Hepatocyte (in vitro differentiated cells): ENCODE data around the gene AHNAK. TPM values are rescaled to one million over a fixed set of nuclear protein-coding genes. Genes with fewer than 3 reads are reported as not detected.

Experiments used
- DNase-seq: peaks from one replicate; pipeline ENCODE4 v3.0.0-alpha.2; 2016; ENCODE audit warnings: low spot score
- H2AFZ ChIP-seq: fragments of 200-600 bp; sonication (generic); 2 replicates; pipeline ENCODE4 v1.6.0; 2016; ENCODE audit warnings: antibody characterized with exemption, mild to moderate bottlenecking
- H3K27ac ChIP-seq: fragments of 200-600 bp; sonication (generic); 2 replicates; pipeline ENCODE4 v1.5.1; 2016; ENCODE audit warnings: mild to moderate bottlenecking
- H3K27me3 ChIP-seq: fragments of 200-600 bp; sonication (generic); 2 replicates; pipeline ENCODE4 v1.6.1; 2016
- H3K36me3 ChIP-seq: fragments of 200-600 bp; sonication (generic); replicated peaks from 2 replicates; pipeline ENCODE4 v1.5.1; 2016; ENCODE audit warnings: low read depth; ENCODE audit not compliant: insufficient read depth
- H3K4me1 ChIP-seq: fragments of 200-600 bp; sonication (generic); 2 replicates; pipeline ENCODE4 v1.5.1; 2016; ENCODE audit warnings: mild to moderate bottlenecking, moderate library complexity; ENCODE audit not compliant: insufficient read depth
- H3K4me2 ChIP-seq: fragments of 200-600 bp; sonication (generic); 2 replicates; pipeline ENCODE4 v1.6.0; 2016
- H3K4me3 ChIP-seq: fragments of 200-600 bp; sonication (generic); 2 replicates; pipeline ENCODE4 v1.5.1; 2016; ENCODE audit warnings: mild to moderate bottlenecking
- H3K79me2 ChIP-seq: fragments of 200-600 bp; sonication (generic); 2 replicates; pipeline ENCODE4 v1.6.0; 2017; ENCODE audit warnings: mild to moderate bottlenecking
- H3K9me2 ChIP-seq: fragments of 200-600 bp; sonication (generic); replicated peaks from 2 replicates; pipeline ENCODE4 v1.6.0; 2017; ENCODE audit warnings: mild to moderate bottlenecking; ENCODE audit not compliant: insufficient read depth
- H3K9me3 ChIP-seq: fragments of 200-600 bp; sonication (generic); 2 replicates; pipeline ENCODE4 v1.5.1; 2016; ENCODE audit warnings: low read depth, mild to moderate bottlenecking
- H4K20me1 ChIP-seq: fragments of 200-600 bp; sonication (generic); 2 replicates; pipeline ENCODE4 v1.6.0; 2016; ENCODE audit warnings: mild to moderate bottlenecking; ENCODE audit not compliant: insufficient read depth, poor library complexity, severe bottlenecking
- EZH2 ChIP-seq: fragments of 200-600 bp; sonication (generic); IDR thresholded peaks from 2 replicates; pipeline ENCODE4 v1.6.1; 2016; ENCODE audit warnings: antibody characterized with exemption, mild to moderate bottlenecking, borderline replicate concordance
- EZH2phosphoT487 ChIP-seq: fragments of 200-600 bp; sonication (generic); IDR thresholded peaks from one replicate; pipeline ENCODE4 v1.6.1; 2018; ENCODE audit warnings: antibody characterized with exemption, mild to moderate bottlenecking, low read depth, moderate library complexity; ENCODE audit not compliant: unreplicated experiment, severe bottlenecking
- WGBS: methylation state at CpG from one replicate; pipeline ENCODE4 v1.1.6; 2016; ENCODE audit warnings: low lambda C conversion rate; ENCODE audit errors: missing lambda C conversion rate; 5-methylcytosine and 5-hydroxymethylcytosine counted together
- polyA plus RNA-seq: library from polyadenylated mRNA; unstranded; fragments of >200 nt; fragmentation: Nextera tagmentation; extraction: Ambion mirVana; gene quantifications from 2 replicates; pipeline ENCODE4 v1.2.1, GENCODE V29; 2016
- total RNA-seq: library from RNA; depleted of rRNA; stranded (reverse); fragments of >200 nt; gene quantifications from 2 replicates; pipeline ENCODE4 v1.2.3, GENCODE V29; 2014
- TF ChIP-seq, protein P1 (sequence below): fragments of 200-600 bp; sonication (generic); IDR thresholded peaks from 2 replicates; pipeline ENCODE4 v1.5.1; 2016; ENCODE audit warnings: antibody characterized with exemption, mild to moderate bottlenecking; ENCODE audit not compliant: poor library complexity

Gene AHNAK
- total and polyA plus RNA-seq, 2 experiments from 2014 or later, result 47.6 to 237 TPM

DNA sequence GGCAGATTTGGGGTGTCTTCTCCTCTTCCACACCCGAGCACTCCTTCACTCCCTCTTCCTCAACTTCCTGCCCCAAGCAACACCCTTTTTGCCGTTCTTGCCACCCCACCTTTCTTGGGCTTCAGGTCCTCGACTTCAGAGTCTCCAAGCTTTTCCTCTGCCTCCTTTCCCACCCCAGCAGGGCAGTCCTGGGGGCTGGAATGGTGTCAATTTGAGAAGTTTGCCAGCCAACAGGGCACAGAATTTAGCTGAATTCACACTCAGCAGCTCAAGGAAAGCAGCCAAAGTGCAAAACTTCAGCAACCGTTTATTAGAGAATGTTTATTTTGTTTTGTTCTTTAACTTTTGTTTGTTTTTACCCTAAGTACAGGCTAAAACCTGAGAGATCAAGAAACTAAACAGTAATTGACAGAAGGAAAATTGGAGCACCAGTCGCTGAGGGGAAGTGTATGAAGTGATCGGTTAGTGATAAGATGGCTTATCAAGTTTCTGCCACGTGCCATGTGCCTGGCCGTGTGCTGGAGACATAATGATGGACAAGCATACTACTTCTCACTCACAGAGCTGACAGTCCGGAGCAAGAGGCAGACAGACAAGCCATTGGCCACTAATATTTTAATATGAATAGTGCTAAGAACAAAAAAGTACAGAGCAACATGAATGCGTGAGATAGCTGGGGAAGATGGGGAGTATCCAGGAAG is 44.4 kb downstream of the AHNAK start:
- DNase-seq, result no peak
- no peak overlapping the region for H3K4me2 ChIP-seq
- H3K9me3 ChIP-seq, result no peaks in the 10 kb centered on the region
- H3K4me1 ChIP-seq, result peaks cover 56% of the 10 kb centered on the region
- H3K9me2 ChIP-seq, result no peaks in the 10 kb centered on the region
- H4K20me1 ChIP-seq, result no peaks in the 10 kb centered on the region
- no peak overlapping the region for H3K27ac ChIP-seq
- WGBS, result 54% methylated on average over 10 of the region's 10 CpGs
- TF ChIP-seq, protein P1, sequence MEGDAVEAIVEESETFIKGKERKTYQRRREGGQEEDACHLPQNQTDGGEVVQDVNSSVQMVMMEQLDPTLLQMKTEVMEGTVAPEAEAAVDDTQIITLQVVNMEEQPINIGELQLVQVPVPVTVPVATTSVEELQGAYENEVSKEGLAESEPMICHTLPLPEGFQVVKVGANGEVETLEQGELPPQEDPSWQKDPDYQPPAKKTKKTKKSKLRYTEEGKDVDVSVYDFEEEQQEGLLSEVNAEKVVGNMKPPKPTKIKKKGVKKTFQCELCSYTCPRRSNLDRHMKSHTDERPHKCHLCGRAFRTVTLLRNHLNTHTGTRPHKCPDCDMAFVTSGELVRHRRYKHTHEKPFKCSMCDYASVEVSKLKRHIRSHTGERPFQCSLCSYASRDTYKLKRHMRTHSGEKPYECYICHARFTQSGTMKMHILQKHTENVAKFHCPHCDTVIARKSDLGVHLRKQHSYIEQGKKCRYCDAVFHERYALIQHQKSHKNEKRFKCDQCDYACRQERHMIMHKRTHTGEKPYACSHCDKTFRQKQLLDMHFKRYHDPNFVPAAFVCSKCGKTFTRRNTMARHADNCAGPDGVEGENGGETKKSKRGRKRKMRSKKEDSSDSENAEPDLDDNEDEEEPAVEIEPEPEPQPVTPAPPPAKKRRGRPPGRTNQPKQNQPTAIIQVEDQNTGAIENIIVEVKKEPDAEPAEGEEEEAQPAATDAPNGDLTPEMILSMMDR, result no peak
- TF ChIP-seq EZH2phosphoT487 (no peak), EZH2 (no peak)
- H2AFZ ChIP-seq, result no peak overlapping the region
- H3K27me3 ChIP-seq, result no peaks in the 10 kb centered on the region
- no peaks in the 10 kb centered on the region for H3K36me3 ChIP-seq
- no peaks in the 10 kb centered on the region for H3K79me2 ChIP-seq
- H3K4me3 ChIP-seq, result no peak overlapping the region

DNA sequence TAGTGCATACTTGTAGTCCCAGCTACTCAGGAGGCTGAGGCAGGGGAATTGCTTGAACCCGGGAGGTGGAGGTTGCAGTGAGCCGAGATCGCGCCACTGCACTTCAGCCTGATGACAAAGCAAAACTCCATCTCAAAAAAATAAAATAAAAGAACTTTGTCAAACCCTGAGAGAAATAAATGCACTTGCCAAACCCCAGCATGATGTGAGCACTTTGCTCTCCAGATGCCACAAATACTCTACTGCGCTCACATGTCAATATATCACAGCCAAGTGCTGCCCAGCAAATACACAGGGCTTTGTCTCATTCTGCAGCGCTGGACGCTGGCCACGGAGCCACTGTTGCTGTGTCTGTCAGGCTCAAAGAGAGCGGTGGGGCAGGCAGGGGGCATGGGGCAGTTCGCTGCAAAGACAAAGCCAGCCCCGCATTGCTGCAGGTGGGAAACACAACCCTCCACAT is 45.1 kb downstream of the AHNAK start:
- H4K20me1 ChIP-seq, result no peaks in the 10 kb centered on the region
- H3K4me2 ChIP-seq, result no peak overlapping the region
- no peak overlapping the region for H2AFZ ChIP-seq
- H3K36me3 ChIP-seq, result no peaks in the 10 kb centered on the region
- H3K4me3 ChIP-seq, result no peak overlapping the region
- no peaks in the 10 kb centered on the region for H3K27me3 ChIP-seq
- DNase-seq, result no peak
- H3K27ac ChIP-seq, result no peak overlapping the region
- H3K4me1 ChIP-seq, result peaks cover 48% of the 10 kb centered on the region
- H3K9me2 ChIP-seq, result no peaks in the 10 kb centered on the region
- no peaks in the 10 kb centered on the region for H3K9me3 ChIP-seq
- TF ChIP-seq, protein P1, result no peak
- no peak for TF ChIP-seq EZH2phosphoT487
- TF ChIP-seq EZH2, result no peak
- no peaks in the 10 kb centered on the region for H3K79me2 ChIP-seq
- WGBS, result 72% methylated on average over 11 of the region's 11 CpGs

DNA sequence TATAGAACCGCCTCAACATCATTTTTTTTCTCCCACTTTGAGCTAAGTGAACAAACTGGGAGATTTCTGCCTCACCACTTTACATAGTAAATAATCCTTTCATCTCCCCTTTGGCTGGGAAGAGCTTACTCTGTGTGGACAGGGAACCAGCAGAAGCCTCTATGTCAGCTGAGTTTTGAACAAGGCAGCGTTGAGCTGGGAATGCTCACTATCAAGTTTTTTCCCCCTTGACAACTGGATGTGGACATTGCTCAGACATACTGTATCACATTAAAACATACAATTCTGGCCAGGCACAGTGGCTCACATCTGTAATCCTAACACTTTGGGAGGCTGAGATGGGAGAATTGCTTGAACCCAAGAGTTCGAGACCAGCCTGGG is 46.0 kb downstream of the AHNAK start:
- H2AFZ ChIP-seq, result no peak overlapping the region
- DNase-seq, result peak; percentile 35
- 75% methylated on average over 3 of the region's 3 CpGs for WGBS
- H3K27me3 ChIP-seq, result no peaks in the 10 kb centered on the region
- peak overlapping the region; percentile 69 for H3K27ac ChIP-seq
- H3K4me3 ChIP-seq, result no peak overlapping the region
- peak overlapping the region; percentile 35 for H3K4me2 ChIP-seq
- no peaks in the 10 kb centered on the region for H3K9me2 ChIP-seq
- H3K36me3 ChIP-seq, result no peaks in the 10 kb centered on the region
- H3K79me2 ChIP-seq, result no peaks in the 10 kb centered on the region
- H4K20me1 ChIP-seq, result no peaks in the 10 kb centered on the region
- H3K4me1 ChIP-seq, result peaks cover 40% of the 10 kb centered on the region
- no peaks in the 10 kb centered on the region for H3K9me3 ChIP-seq
- TF ChIP-seq EZH2 (no peak), EZH2phosphoT487 (no peak)
- TF ChIP-seq, protein P1, result no peak
